ENCODE results near the gene ARHGEF2. TPM values are rescaled to one million over a fixed set of nuclear protein-coding genes. Genes with fewer than 3 reads are reported as not detected.

The ARHGEF2 gene
- total RNA-seq, 1 experiment from 2014 or later = 69.5 TPM

DNA sequence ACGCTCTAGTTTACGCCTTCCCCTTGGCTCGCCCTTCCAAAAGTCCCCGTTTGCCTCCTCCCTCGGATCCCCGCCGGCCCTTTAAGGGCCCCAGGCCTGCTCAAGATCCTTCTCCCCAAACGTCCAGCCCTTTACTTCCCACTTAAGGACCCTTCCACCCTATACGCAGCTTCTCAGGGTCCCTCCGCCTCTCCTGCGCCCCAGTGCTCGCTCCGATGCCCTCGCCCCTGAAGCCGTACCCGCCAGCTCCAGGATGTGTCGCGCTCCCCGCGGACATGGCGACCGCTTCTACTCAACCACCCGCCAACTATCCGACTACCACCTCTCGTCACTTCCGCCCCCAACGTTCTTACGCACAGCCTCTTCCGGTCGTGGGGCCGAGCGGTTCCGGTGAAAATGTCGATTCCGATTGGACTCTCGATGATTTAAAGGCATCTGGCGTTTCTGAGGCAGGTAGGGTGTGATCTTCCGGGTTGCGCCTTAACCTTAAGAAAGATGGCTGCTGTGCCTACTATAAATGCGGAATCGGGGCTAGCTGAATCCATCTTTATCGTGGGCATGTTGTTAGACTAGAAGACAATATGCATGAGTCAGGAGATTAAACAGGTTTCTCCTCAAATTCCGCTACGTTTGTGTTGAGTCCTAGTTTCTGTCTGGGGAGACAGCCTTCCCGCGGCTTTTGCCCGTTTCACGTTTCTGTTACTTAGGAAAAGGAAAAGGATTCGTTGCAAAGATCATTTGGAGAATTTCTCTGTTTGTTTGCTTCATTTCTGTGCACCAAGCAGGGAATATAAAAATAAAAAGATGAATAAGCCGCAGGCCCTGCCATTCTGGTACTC is 44.0 kb downstream of the ARHGEF2 start, which contains the start of gene KHDC4 (continued):
- TF ChIP-seq RELA (CRISPR knock-in tag; IDR thresholded peaks at IDR 0.05; ENCODE audit: borderline replicate concordance) = no peak
- TF ChIP-seq USF1 (CRISPR knock-in tag; IDR thresholded peaks at IDR 0.05) = no peak
- TF ChIP-seq, protein P1, sequence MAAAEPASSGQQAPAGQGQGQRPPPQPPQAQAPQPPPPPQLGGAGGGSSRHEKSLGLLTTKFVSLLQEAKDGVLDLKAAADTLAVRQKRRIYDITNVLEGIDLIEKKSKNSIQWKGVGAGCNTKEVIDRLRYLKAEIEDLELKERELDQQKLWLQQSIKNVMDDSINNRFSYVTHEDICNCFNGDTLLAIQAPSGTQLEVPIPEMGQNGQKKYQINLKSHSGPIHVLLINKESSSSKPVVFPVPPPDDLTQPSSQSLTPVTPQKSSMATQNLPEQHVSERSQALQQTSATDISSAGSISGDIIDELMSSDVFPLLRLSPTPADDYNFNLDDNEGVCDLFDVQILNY (CRISPR knock-in tag; IDR thresholded peaks at IDR 0.05) = 0 out of 2 replicates have a peak, but pooled peaks have one; percentile 64

GRCh38 chr1:155933591-155934096 is 44.7 kb downstream of the ARHGEF2 start:
- Mint-ChIP-seq H3K4me3 (no peak overlapping the region), H3K27ac (no peak overlapping the region), H3K9me3 (no peaks in the 10 kb centered on the region), H3K36me3 (peaks cover 42% of the 10 kb centered on the region), H3K4me1 (peaks cover 20% of the 10 kb centered on the region), H3K27me3 (ENCODE audit: low read depth) (no peaks in the 10 kb centered on the region)
- ChIA-PET CTCF (interaction anchor here (1.1 to 4.4 kb wide), 7 partner anchors 11 to 196 kb away, joined by 3 to 26 read pairs (median 7); partner anchors contain the start of gene SYT11), POLR2A (interaction anchor here (0.9 to 1.5 kb wide), 3 partner anchors 41 to 127 kb away, joined by 3 to 9 read pairs (median 5); partner anchors contain the start of gene RAB25)
- ATAC-seq (no peak), DNase-seq (ENCODE audit: low spot score) (no peak)
- TF ChIP-seq USF1 (CRISPR knock-in tag; IDR thresholded peaks at IDR 0.05) (no peak), ZNF121 (CRISPR knock-in tag; IDR thresholded peaks at IDR 0.05) (0 out of 2 replicates have a peak, but pooled peaks have one; percentile 14)

- TF ChIP-seq CREM (CRISPR knock-in tag; IDR thresholded peaks at IDR 0.05) (no peak), ZNF396 (CRISPR knock-in tag; IDR thresholded peaks at IDR 0.05; ENCODE audit: borderline replicate concordance) (no peak), CTCF (IDR thresholded peaks at IDR 0.05) (no peak), ZNF317 (CRISPR knock-in tag; IDR thresholded peaks at IDR 0.05; ENCODE audit: borderline replicate concordance, low read depth) (no peak), RORB (CRISPR knock-in tag; IDR thresholded peaks at IDR 0.05) (no peak), USF1 (CRISPR knock-in tag; IDR thresholded peaks at IDR 0.05) (no peak), AR (CRISPR knock-in tag; IDR thresholded peaks at IDR 0.05) (no peak), GRHL2 (CRISPR knock-in tag; IDR thresholded peaks at IDR 0.05; ENCODE audit: insufficient replicate concordance, severe bottlenecking) (no peak), EMX1 (CRISPR knock-in tag; IDR thresholded peaks at IDR 0.05) (no peak), ZNF263 (CRISPR knock-in tag; IDR thresholded peaks at IDR 0.05; ENCODE audit: low read depth) (no peak), ERG (CRISPR knock-in tag; IDR thresholded peaks at IDR 0.05) (no peak), ATF1 (CRISPR knock-in tag; IDR thresholded peaks at IDR 0.05) (no peak), JUN (CRISPR knock-in tag; IDR thresholded peaks at IDR 0.05) (no peak)
- TF ChIP-seq, protein P2, sequence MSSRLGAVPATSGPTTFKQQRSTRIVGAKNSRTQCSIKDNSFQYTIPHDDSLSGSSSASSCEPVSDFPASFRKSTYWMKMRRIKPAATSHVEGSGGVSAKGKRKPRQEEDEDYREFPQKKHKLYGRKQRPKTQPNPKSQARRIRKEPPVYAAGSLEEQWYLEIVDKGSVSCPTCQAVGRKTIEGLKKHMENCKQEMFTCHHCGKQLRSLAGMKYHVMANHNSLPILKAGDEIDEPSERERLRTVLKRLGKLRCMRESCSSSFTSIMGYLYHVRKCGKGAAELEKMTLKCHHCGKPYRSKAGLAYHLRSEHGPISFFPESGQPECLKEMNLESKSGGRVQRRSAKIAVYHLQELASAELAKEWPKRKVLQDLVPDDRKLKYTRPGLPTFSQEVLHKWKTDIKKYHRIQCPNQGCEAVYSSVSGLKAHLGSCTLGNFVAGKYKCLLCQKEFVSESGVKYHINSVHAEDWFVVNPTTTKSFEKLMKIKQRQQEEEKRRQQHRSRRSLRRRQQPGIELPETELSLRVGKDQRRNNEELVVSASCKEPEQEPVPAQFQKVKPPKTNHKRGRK (CRISPR knock-in tag; IDR thresholded peaks at IDR 0.05; ENCODE audit: borderline replicate concordance) = no peak
- TF ChIP-seq, protein P3, sequence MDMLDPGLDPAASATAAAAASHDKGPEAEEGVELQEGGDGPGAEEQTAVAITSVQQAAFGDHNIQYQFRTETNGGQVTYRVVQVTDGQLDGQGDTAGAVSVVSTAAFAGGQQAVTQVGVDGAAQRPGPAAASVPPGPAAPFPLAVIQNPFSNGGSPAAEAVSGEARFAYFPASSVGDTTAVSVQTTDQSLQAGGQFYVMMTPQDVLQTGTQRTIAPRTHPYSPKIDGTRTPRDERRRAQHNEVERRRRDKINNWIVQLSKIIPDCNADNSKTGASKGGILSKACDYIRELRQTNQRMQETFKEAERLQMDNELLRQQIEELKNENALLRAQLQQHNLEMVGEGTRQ (CRISPR knock-in tag; IDR thresholded peaks at IDR 0.05) = no peak
- no peaks in the 10 kb centered on the region for H3K9me3 Mint-ChIP-seq
- peaks cover 15% of the 10 kb centered on the region for H3K4me1 Mint-ChIP-seq
- H3K4me3 Mint-ChIP-seq = peak overlapping the region; percentile 45
- H3K27ac Mint-ChIP-seq = no peak overlapping the region
- POLR2A ChIA-PET = no interaction called here
- CTCF ChIA-PET = interaction anchor here (0.7 to 4.4 kb wide), 3 partner anchors 46 to 76 kb away, joined by 5 to 26 read pairs (median 5); no protein-coding TSS in a partner anchor
- no peaks in the 10 kb centered on the region for H3K27me3 Mint-ChIP-seq (ENCODE audit: low read depth)
- ATAC-seq = no peak
- DNase-seq (ENCODE audit: low spot score) = no peak
- peaks cover 52% of the 10 kb centered on the region for H3K36me3 Mint-ChIP-seq
Measured at GRCh38 chr1:155932487-155932886, 45.9 kb downstream of the ARHGEF2 start.
